NCI-H446 treated with DMSO at 0.1 percent for 48 hours (cell line): ENCODE results near the gene SDC1.

Experiments
- DNase-seq: peaks from one replicate; lab custom pipeline; 2025; lab: John Stamatoyannopoulos, UW

The SDC1 gene

DNA sequence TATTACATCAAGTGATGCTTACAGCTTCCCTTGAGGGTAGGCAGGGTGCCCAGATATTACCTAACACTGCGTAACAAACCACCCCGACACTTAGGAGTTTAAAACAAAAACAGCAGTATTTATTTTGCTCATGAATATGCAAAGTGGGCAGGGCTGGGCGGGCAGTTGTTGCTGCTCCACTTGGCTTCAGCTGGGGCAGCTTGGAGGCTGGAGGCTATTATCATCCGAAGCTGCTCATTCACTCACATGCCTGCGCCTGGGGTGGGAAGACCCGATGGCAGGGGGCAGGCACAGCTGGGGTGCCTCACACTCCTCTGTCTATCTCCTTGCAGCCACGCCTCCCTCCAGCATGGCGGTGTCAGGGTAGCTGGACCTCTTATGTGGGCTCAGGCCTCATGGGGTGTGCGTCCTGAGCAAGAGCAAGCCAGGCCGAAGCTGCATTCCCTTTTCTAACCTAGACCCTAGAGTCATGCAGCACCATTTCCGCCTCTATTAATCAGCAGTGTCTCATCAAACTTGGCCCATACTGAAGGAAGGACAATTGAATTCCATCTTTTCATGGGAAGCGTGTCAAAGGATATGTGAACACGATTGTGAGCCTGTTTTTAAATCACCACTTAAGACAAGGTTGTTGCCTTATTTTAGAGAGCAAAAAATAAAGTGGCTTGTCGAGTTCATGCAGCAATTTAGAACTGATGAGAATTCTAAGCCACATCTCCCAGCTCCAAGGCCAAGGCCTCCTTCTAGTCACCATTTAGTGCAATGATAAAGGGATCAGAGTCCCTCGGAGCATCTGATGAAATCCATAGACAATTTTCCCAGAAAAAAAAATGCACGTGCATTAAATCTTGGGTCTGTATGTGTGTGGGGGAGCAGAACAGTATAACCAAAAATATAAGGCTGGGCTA lies 54.9 kb downstream of the SDC1 start:
- DNase-seq = no peak

- DNase-seq = no peak
Measured at GRCh38 chr2:20168727-20169696, 55.9 kb downstream of the SDC1 start.

- no peak for DNase-seq
Measured at GRCh38 chr2:20168048-20168726, 56.7 kb downstream of the SDC1 start.

DNA sequence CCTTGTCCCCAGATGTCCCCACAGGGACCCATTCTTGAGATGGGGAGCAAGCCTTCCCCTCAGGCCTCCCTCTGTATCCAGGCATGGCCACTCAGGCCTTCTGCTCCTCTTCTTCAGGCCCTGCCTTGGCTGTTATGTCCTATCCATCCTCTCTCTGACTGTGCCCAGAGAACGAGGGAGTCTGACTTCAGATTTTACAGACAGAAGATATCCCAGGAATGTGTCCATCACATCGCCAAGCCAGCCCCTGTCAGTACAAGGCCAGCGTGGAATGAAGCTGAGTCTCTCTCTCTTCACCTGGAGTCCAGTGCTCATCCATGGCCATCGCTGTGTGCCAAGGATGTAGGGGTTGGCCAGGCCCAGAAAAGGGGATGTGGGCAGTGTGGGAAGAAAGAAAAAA lies 57.6 kb downstream of the SDC1 start:
- no peak for DNase-seq

DNA sequence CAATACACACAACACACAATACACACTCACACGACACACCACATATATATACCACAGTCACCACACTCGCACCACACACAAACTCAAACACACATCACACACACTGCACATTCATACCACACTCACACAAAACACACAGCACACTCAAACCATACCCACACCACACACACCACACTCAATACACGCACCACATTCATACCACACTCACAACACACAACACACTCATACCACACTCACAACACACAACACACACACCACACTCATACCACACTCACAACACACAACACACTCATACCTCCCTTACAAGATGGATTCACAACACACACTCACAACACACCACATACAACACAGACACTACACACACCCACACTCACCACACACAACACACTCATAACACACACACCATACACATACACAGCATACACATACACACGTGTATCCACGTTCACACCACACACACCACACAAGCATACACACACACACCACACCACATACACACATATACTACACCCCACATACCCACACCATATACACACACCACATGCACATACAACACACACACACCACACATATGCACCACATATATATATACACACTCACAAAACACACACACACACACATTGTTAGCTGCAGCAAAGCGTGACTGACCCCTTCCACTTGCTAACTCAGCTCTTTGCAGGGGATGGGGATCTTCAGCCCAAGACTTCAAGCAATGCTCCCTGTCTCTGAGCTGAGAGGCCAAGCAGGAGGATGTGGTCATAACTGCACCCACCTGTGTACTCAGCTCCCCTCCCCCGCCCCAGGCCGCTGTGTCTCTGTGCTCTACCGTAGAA lies 59.0 kb downstream of the SDC1 start:
- DNase-seq = no peak

- DNase-seq = no peak
Measured at GRCh38 chr2:20164734-20165478, 60.0 kb downstream of the SDC1 start.

DNA sequence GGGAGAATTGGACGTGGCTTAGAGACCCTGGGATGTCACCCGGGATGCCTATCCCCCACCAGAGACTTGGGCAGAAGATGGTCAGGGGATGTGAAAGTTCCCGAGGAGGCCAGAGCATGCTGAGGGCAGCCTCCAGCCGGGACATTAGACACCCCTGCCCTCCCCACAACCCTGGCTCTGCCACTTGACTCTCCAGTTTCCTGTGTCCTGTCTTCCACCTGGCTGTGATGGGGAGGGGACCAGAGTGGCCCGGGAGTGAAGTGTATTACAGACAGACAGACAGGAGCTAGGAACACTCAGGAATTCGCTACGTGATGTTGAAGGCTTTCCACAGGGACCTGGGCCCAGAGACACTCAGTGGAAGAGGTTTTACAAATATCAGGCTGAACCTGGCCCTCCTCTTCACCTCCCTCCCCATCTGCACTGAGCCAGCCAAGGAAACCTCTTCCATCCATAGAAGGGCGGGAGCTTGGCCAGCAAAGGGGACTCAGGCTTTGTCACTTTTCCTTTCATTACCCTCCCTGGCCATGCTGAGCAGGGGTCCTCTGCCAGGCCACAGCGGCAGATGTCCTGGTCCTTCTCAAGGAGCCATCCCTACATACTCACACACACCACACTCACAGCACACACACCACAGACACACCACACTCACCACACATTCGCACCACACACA lies 60.7 kb downstream of the SDC1 start:
- DNase-seq = no peak

- DNase-seq = no peak
Measured at GRCh38 chr2:20159411-20160070, 65.4 kb downstream of the SDC1 start.

DNA sequence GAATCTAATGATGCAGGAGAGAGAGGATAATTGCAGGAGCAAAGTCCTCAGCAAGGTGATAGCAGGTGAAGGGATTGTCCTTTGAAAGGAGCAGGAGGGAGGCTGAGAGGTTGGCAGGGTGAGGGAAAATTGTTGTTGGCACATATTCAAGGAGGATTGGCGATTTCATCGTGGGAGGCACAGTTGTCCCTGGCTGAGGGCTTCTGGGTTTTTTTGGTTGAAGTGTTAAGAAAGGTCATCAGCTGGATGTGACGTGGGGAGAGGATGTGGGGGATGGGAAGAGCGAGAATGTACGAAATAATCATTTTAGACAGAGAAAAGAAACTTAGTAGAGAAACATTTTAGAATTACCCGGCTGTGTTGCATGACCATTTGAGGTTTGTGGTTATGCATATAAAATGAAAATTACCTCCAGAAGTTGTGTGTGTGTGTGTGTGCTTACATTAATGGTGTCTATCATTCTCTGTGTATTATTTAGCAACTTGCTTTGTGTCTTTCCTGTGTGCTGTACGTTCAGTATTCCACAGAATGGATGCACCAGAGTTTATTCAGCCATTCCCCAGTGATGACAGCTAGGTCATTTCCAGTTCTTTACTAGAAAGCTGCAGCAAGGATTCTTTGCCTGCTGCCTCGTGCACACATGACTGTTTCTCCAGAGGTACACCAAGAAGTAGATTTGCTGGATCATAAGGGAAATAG lies 67.6 kb downstream of the SDC1 start:
- no peak for DNase-seq

DNA sequence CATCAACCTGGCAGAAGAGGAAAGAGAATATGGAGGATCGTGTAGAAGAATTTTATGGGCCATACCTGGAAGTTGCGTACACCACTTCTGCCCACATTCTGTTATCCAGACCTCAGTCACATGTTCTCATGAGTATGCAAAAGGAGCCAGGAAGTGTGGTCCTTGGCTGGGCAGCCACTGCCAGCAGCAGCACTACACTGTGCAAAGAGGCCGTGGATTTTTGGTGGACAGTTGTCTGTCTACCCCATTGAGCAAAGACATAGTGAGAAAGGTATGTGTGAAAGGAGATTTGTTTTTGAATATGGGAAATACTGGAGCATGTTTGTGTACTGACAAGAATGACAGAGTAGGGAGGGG lies 68.1 kb downstream of the SDC1 start:
- DNase-seq = no peak

DNA sequence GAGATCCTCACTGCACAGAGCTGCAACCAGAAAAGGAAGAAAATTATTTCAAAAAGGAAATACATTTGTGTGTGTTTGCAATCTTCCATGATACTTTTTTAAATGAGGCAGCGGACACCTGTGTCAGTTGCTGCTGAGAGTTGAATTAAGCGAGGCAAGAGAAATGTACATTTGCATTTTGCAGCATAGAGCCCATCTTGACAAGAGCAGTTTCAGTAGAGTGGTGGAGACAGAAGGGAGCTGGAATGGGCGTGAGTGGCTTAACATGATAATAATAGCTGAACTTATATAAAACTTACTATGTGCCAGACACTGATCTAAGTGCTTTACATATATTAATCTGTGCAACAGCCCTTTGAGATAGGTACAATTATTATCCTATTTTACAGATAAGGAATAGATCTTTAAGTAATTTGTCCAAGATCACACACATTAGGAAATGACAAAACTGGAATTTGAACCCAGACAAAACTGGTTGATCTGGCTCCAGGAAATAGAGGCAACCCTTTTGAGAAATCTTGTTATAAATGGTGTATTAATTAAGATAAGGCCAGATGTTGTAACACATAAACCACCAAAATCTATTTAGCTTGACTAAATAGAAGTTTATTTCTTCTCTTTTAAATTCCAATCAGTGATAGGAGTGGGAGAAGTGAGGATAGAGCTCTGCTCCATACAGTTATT lies 68.7 kb downstream of the SDC1 start:
- no peak for DNase-seq

DNA sequence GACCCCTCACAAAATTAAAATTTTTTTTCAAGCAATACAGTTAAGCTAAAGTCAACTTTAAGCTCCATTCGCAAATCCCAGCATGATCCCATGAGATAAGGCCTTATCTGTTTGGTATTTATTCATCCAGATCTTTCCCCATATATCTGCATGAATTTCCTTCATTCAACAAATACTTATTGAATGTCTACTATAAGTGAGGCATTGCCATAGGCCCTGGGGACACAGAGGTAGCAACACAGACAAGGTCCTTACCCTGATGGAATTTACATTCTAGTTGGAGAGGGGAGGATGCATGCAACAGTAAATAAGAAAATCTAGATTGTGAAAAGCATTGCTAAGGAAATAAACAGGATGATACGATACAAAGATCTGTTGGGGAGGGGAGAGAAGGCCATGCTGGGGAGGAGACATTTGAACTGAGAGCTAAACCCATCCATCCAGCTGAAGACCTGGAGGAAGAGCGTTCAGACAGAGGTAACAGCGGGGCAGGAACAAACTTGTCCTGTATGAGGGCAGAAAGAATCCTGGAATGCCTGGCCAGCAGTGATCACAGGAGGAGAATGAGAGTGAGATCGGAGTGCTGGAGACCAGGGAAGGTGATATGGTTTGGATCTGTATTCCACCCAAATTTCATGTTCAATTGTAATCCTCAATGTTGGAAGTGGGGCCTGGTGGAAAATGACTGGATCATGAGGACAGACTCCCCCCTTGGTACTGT lies 71.6 kb downstream of the SDC1 start:
- no peak for DNase-seq

DNA sequence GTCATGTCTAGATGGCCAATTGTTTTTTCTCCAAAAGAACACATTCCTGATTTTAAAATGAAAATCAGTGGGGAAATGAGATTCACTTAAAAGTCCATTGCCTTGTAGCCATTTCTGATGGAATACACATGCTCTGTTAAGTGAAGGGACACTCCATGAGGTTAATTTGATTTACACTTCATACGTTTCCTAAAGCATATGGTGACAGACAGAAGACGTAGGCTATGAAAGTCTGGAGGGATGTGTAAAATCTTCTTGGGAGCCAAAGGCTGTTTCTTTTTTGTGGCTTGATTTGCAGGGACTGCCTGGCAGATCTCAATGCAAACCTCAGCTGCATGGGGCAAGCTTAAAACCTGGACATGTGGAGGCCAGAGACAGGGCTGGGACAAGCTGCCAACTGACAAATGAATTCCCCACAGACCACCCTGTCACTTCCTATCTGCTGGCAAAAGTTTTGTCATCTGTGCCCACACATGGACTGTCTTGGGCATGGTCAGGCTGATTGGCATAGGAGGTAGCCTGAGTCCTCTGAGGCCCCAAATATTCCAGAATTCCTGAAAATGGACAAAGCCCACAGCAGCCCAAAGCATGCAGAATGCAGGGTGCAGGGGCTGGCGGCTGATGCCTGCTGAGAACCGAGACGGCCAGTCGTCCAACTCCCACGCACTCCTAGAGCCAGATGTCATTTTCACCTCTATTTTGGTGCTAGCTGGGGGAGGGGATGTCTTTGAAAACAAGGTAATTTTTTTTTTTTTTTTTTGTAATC lies 73.9 kb downstream of the SDC1 start:
- no peak for DNase-seq
